ENCODE results near the gene CUBN. TPM values are rescaled to one million over a fixed set of nuclear protein-coding genes. Genes with fewer than 3 reads are reported as not detected.

CUBN gene
- polyA plus RNA-seq, 4 donors = 0.18 to 161 TPM; not detected in 2

DNA sequence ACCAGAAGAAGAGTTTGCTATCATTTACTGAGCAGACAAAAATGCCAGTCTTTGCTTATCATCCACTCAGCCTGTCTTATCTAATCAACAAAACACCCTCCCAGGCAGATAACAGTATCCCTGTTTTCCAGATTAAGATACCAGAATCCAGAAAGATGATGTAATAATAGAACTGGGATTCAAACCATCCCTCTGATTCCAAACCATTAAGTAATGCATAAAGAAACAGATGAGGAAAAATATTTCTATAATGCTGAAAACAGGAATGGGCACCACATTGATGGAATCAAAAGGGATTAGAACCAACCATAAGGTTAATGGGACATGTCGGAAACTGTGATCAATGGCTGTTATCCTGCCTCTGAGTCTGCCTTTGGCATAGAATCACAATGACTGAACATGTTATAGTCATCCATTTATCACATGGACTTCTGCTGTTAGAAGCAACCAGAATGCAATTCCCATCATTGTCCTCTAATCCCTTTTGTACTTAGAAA lies 220.3 kb downstream of the CUBN start:
- 83 to 100% (median 94%) methylated on average over 1 of the region's 1 CpG for WGBS, 3 donors
- Histone ChIP-seq H3K36me3 (ENCODE audit: control insufficient read depth in 3 of 3, insufficient read depth in 2 of 3, low read depth in 1 of 3, low read length in 3 of 3) (peaks cover 0 to 15% (median 0%) of the 10 kb centered on the region in 3 donors), H3K4me1 (ENCODE audit: control insufficient read depth in 3 of 3, insufficient read depth in 2 of 3, low read depth in 1 of 3, low read length in 2 of 3) (no peaks in the 10 kb centered on the region), H3K27me3 (ENCODE audit: control insufficient read depth in 3 of 3, insufficient read depth in 3 of 3, low read length in 3 of 3) (no peaks in the 10 kb centered on the region), H3K4me3 (ENCODE audit: low read depth in 1 of 3, low read length in 3 of 3) (no peak overlapping the region), H3K9me3 (ENCODE audit: control insufficient read depth in 2 of 2, insufficient read depth in 1 of 2, low read depth in 1 of 2, low read length in 1 of 2) (no peaks in the 10 kb centered on the region), H3K27ac (ENCODE audit: low read depth in 1 of 3, low read length in 2 of 3) (no peak overlapping the region)
- FAIRE-seq (no peak), DNase-seq (no peak)

DNA sequence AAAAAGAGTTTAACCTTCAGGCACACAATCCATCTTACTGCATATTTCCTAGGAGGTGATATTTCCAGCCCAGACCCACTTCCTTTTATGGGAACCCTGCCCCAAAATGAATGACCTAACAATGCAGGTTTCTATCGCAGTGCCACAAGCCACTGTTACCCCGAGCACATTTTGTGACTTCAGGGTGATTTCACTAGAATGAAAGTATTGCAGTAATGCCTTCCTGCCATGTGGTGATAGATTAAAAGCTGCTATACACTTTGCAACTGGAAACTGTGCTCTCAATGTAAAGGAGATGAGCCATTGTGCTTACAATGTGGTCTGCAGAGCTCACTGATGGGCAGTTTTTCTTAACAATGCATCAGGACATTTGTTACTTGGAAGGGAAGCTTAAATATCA lies 221.9 kb downstream of the CUBN start:
- H3K4me3 ChIP-seq (ENCODE audit: low read depth in 1 of 3, low read length in 3 of 3) = no peak overlapping the region
- peaks cover 0 to 7% (median 0%) of the 10 kb centered on the region in 3 donors for H3K36me3 ChIP-seq (ENCODE audit: control insufficient read depth in 3 of 3, insufficient read depth in 2 of 3, low read depth in 1 of 3, low read length in 3 of 3)
- 72 to 93% (median 89%) methylated on average over 2 of the region's 2 CpGs for WGBS, 3 donors
- H3K27ac ChIP-seq (ENCODE audit: low read depth in 1 of 3, low read length in 2 of 3) = no peak overlapping the region
- H3K4me1 ChIP-seq (ENCODE audit: control insufficient read depth in 3 of 3, insufficient read depth in 2 of 3, low read depth in 1 of 3, low read length in 2 of 3) = no peaks in the 10 kb centered on the region
- no peak for FAIRE-seq
- DNase-seq = no peak
- no peaks in the 10 kb centered on the region for H3K9me3 ChIP-seq (ENCODE audit: control insufficient read depth in 2 of 2, insufficient read depth in 1 of 2, low read depth in 1 of 2, low read length in 1 of 2)
- no peaks in the 10 kb centered on the region for H3K27me3 ChIP-seq (ENCODE audit: control insufficient read depth in 3 of 3, insufficient read depth in 3 of 3, low read length in 3 of 3)

DNA sequence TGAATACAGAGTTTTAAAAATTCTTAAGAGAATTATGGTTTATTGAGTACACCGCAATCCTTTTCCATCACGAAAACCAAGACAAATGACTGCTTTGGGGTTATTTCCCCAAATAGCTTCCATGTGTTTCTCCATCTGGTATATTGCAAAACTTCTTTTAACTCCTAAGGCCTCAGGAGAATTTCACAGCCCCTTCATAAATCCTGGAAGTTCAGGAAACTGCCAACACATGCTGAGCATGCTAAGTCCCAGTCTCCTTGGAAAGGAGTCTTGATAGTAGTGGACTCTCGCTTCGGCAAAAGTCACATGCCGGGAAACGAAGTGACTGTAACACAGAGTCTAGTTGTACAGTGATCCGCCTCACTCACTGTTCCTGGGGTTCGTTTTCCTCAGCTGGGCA lies 224.3 kb downstream of the CUBN start:
- H3K27me3 ChIP-seq (ENCODE audit: control insufficient read depth in 3 of 3, insufficient read depth in 3 of 3, low read length in 3 of 3) = no peaks in the 10 kb centered on the region
- peaks cover 0 to 3% (median 0%) of the 10 kb centered on the region in 3 donors for H3K36me3 ChIP-seq (ENCODE audit: control insufficient read depth in 3 of 3, insufficient read depth in 2 of 3, low read depth in 1 of 3, low read length in 3 of 3)
- no peaks in the 10 kb centered on the region for H3K4me1 ChIP-seq (ENCODE audit: control insufficient read depth in 3 of 3, insufficient read depth in 2 of 3, low read depth in 1 of 3, low read length in 2 of 3)
- no peaks in the 10 kb centered on the region for H3K9me3 ChIP-seq (ENCODE audit: control insufficient read depth in 2 of 2, insufficient read depth in 1 of 2, low read depth in 1 of 2, low read length in 1 of 2)
- DNase-seq (no peak), FAIRE-seq (no peak)
- 91 to 93% (median 92%) methylated on average over 8 of the region's 8 CpGs for WGBS, 3 donors
- no peak overlapping the region for H3K27ac ChIP-seq (ENCODE audit: low read depth in 1 of 3, low read length in 2 of 3)
- no peak overlapping the region for H3K4me3 ChIP-seq (ENCODE audit: low read depth in 1 of 3, low read length in 3 of 3)

DNA sequence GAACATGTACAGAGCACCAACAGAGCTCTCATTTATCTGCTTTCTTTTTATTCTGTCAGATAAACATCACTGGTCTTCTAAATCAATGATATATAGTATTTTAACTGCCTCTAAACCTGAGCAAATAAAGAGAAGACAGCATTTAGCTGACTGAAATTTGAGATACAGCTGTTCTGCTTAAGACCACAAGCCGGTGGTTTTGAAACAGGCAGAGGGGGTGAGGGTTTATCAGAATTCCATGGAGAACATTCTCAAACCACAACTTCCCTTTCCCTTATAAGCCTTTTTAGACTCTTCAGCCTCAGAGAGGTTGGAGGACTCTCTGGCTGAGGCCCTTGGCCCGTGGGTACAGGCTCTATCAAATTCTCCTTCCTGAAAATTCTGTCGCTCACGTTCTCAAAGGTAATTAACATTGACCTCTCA lies 225.0 kb downstream of the CUBN start:
- no peaks in the 10 kb centered on the region for H3K4me1 ChIP-seq (ENCODE audit: control insufficient read depth in 3 of 3, insufficient read depth in 2 of 3, low read depth in 1 of 3, low read length in 2 of 3)
- 67 to 78% (median 72%) methylated on average over 4 of the region's 4 CpGs for WGBS, 3 donors
- no peak for FAIRE-seq
- no peak overlapping the region for H3K4me3 ChIP-seq (ENCODE audit: low read depth in 1 of 3, low read length in 3 of 3)
- H3K27me3 ChIP-seq (ENCODE audit: control insufficient read depth in 3 of 3, insufficient read depth in 3 of 3, low read length in 3 of 3) = no peaks in the 10 kb centered on the region
- H3K9me3 ChIP-seq (ENCODE audit: control insufficient read depth in 2 of 2, insufficient read depth in 1 of 2, low read depth in 1 of 2, low read length in 1 of 2) = no peaks in the 10 kb centered on the region
- no peak for DNase-seq
- no peak overlapping the region for H3K27ac ChIP-seq (ENCODE audit: low read depth in 1 of 3, low read length in 2 of 3)
- peaks cover 0 to 3% (median 0%) of the 10 kb centered on the region in 3 donors for H3K36me3 ChIP-seq (ENCODE audit: control insufficient read depth in 3 of 3, insufficient read depth in 2 of 3, low read depth in 1 of 3, low read length in 3 of 3)

DNA sequence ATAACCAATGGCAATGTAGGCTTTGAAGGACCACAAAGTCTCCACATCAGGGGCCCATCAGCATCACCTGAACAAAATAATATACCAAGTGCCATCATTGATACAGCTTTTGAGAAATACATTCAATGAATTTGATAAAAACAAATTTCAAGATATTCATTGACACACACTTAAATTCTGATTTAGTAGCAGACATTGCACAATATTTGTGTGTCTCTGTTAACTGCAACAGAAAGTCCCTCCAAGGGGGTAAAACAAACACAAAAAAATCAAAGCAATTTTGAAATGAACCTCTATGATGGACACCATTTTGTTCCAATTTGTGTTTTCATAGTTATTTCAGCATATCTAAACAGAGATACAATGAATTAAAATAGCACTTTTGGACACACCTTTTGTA lies 225.6 kb downstream of the CUBN start:
- Histone ChIP-seq H3K27me3 (ENCODE audit: control insufficient read depth in 3 of 3, insufficient read depth in 3 of 3, low read length in 3 of 3) (no peaks in the 10 kb centered on the region), H3K36me3 (ENCODE audit: control insufficient read depth in 3 of 3, insufficient read depth in 2 of 3, low read depth in 1 of 3, low read length in 3 of 3) (peaks cover 0 to 3% (median 0%) of the 10 kb centered on the region in 3 donors), H3K4me1 (ENCODE audit: control insufficient read depth in 3 of 3, insufficient read depth in 2 of 3, low read depth in 1 of 3, low read length in 2 of 3) (no peaks in the 10 kb centered on the region), H3K4me3 (ENCODE audit: low read depth in 1 of 3, low read length in 3 of 3) (no peak overlapping the region), H3K27ac (ENCODE audit: low read depth in 1 of 3, low read length in 2 of 3) (no peak overlapping the region), H3K9me3 (ENCODE audit: control insufficient read depth in 2 of 2, insufficient read depth in 1 of 2, low read depth in 1 of 2, low read length in 1 of 2) (no peaks in the 10 kb centered on the region)
- DNase-seq (no peak), FAIRE-seq (no peak)

DNA sequence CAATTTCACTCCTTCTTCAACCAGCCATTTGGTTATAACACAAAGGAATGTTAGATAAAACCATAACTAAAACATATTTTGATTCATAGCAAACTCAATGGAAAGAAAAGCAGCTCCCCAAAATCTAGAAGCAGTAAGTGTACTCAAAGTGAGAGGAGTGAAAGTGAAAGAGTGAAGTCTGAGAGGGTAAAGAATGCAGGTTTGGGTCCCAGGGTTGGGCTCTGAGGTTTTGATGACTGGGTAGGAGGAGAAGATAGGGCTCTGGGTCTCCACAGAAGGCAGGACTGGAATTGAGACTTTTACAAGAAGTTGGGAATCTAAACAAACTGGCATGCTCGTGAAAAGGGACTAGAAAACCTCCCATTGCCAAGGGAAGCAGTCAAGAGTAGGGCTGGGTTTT lies 227.0 kb downstream of the CUBN start:
- H3K4me3 ChIP-seq (ENCODE audit: low read depth in 1 of 3, low read length in 3 of 3) = no peak overlapping the region
- H3K36me3 ChIP-seq (ENCODE audit: control insufficient read depth in 3 of 3, insufficient read depth in 2 of 3, low read depth in 1 of 3, low read length in 3 of 3) = peaks cover 0 to 4% (median 0%) of the 10 kb centered on the region in 3 donors
- H3K27me3 ChIP-seq (ENCODE audit: control insufficient read depth in 3 of 3, insufficient read depth in 3 of 3, low read length in 3 of 3) = no peaks in the 10 kb centered on the region
- no peaks in the 10 kb centered on the region for H3K9me3 ChIP-seq (ENCODE audit: control insufficient read depth in 2 of 2, insufficient read depth in 1 of 2, low read depth in 1 of 2, low read length in 1 of 2)
- no peak overlapping the region for H3K27ac ChIP-seq (ENCODE audit: low read depth in 1 of 3, low read length in 2 of 3)
- FAIRE-seq (no peak), DNase-seq (no peak)
- WGBS, 3 donors = 68 to 78% (median 75%) methylated on average over 1 of the region's 1 CpG
- no peaks in the 10 kb centered on the region for H3K4me1 ChIP-seq (ENCODE audit: control insufficient read depth in 3 of 3, insufficient read depth in 2 of 3, low read depth in 1 of 3, low read length in 2 of 3)

DNA sequence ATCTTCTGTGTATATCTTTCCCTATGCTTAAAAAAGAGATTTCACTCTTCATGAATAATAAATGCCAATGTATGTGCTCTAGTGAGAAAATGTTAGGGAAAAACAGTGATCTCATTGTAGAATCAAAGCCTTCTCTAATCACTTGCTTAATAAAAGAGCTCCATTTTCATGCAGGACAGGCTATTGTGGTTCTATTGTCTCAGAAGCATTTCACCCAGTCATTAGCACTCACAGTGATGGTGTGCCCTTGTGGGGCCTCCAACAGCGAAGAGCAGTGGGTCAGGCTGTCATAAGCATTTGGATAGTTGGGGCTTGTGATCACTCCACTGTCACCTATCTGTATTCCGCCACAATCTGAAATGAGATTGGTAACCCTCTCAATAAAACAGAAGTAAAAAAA lies 228.5 kb downstream of the CUBN start:
- Histone ChIP-seq H3K27me3 (ENCODE audit: control insufficient read depth in 3 of 3, insufficient read depth in 3 of 3, low read length in 3 of 3) (no peaks in the 10 kb centered on the region), H3K4me1 (ENCODE audit: control insufficient read depth in 3 of 3, insufficient read depth in 2 of 3, low read depth in 1 of 3, low read length in 2 of 3) (no peaks in the 10 kb centered on the region), H3K27ac (ENCODE audit: low read depth in 1 of 3, low read length in 2 of 3) (no peak overlapping the region), H3K36me3 (ENCODE audit: control insufficient read depth in 3 of 3, insufficient read depth in 2 of 3, low read depth in 1 of 3, low read length in 3 of 3) (peaks cover 0 to 7% (median 0%) of the 10 kb centered on the region in 3 donors), H3K4me3 (ENCODE audit: low read depth in 1 of 3, low read length in 3 of 3) (no peak overlapping the region), H3K9me3 (ENCODE audit: control insufficient read depth in 2 of 2, insufficient read depth in 1 of 2, low read depth in 1 of 2, low read length in 1 of 2) (no peaks in the 10 kb centered on the region)
- WGBS, 3 donors = 48 to 49% (median 48%) methylated on average over 2 of the region's 2 CpGs
- FAIRE-seq = no peak
- DNase-seq = no peak

DNA sequence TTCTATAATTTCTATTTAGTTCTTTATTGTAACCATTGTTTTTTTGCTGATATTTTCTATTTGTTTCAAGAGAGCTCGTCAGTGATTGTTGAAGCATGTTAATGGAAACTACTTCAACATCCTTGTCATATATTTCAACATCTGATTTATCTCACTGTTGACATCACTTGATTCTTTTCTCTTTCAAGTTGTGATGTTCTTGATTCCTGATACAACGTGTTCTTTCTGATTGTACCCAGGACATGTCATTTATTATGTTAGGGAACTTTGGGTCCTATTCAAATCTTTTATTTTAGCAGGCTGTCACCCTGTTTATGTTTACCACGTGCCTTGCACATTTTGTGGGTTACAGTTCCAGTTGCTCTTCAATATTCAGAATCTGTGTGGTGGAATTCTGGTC lies 232.6 kb downstream of the CUBN start:
- Histone ChIP-seq H3K36me3 (ENCODE audit: control insufficient read depth in 3 of 3, insufficient read depth in 2 of 3, low read depth in 1 of 3, low read length in 3 of 3) (peaks cover 0 to 4% (median 0%) of the 10 kb centered on the region in 3 donors), H3K9me3 (ENCODE audit: control insufficient read depth in 2 of 2, insufficient read depth in 1 of 2, low read depth in 1 of 2, low read length in 1 of 2) (no peaks in the 10 kb centered on the region), H3K4me1 (ENCODE audit: control insufficient read depth in 3 of 3, insufficient read depth in 2 of 3, low read depth in 1 of 3, low read length in 2 of 3) (no peaks in the 10 kb centered on the region), H3K4me3 (ENCODE audit: low read depth in 1 of 3, low read length in 3 of 3) (no peak overlapping the region), H3K27ac (ENCODE audit: low read depth in 1 of 3, low read length in 2 of 3) (no peak overlapping the region), H3K27me3 (ENCODE audit: control insufficient read depth in 3 of 3, insufficient read depth in 3 of 3, low read length in 3 of 3) (no peaks in the 10 kb centered on the region)
- no peak for FAIRE-seq
- 77 to 86% (median 85%) methylated on average over 3 of the region's 3 CpGs for WGBS, 3 donors
- DNase-seq = no peak

DNA sequence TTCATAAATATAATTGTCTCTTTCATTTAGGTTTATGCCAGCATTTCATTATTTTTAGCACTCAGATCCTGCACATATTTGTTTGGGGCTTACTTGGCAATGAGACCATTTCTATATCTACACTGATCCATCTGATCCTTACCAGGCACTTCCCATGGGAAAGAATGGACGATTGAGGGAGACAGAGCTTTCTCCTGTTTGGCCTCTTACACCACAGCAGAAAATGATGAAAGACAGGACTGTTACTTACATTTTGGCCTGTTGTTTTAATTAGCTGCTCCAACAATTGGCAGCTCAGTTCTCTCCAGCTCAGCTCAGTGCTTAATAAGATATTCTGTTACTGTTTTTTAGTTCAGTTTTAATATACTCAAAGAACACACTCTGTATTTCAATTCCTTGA lies 234.8 kb downstream of the CUBN start:
- no peak for FAIRE-seq
- no peak for DNase-seq
- H3K4me3 ChIP-seq (ENCODE audit: low read depth in 1 of 3, low read length in 3 of 3) = no peak overlapping the region
- no peaks in the 10 kb centered on the region for H3K9me3 ChIP-seq (ENCODE audit: control insufficient read depth in 2 of 2, insufficient read depth in 1 of 2, low read depth in 1 of 2, low read length in 1 of 2)
- H3K27ac ChIP-seq (ENCODE audit: low read depth in 1 of 3, low read length in 2 of 3) = no peak overlapping the region
- peaks cover 0 to 4% (median 0%) of the 10 kb centered on the region in 3 donors for H3K36me3 ChIP-seq (ENCODE audit: control insufficient read depth in 3 of 3, insufficient read depth in 2 of 3, low read depth in 1 of 3, low read length in 3 of 3)
- no peaks in the 10 kb centered on the region for H3K4me1 ChIP-seq (ENCODE audit: control insufficient read depth in 3 of 3, insufficient read depth in 2 of 3, low read depth in 1 of 3, low read length in 2 of 3)
- WGBS, 3 donors = 53 to 78% (median 72%) methylated on average over 1 of the region's 1 CpG
- H3K27me3 ChIP-seq (ENCODE audit: control insufficient read depth in 3 of 3, insufficient read depth in 3 of 3, low read length in 3 of 3) = no peaks in the 10 kb centered on the region
